Liver (tissue), 9 donors: Measurements from ENCODE around the gene PDE10A. TPM values are rescaled to one million over a fixed set of nuclear protein-coding genes. Genes with fewer than 3 reads are reported as not detected.

Experiments used
- DNase-seq: peaks from one replicate; pipeline ENCODE4 v3.0.0-alpha.2; 2017; ENCODE audit warnings: low spot score
- H3K27ac ChIP-seq, 2 donors: one replicate each; pipeline ENCODE4 v1.7.0; 2013; ENCODE audit warnings: inconsistent platforms in 2 of 2, low read length in 2 of 2, control low read depth in 1 of 2, low read depth in 1 of 2, mild to moderate bottlenecking in 1 of 2
- H3K27me3 ChIP-seq, 4 donors: one replicate each; pipeline versions ENCODE4 v1.6.1 to v1.7.0; 2013; ENCODE audit warnings: low read length in 3 of 4, inconsistent platforms in 1 of 4, mild to moderate bottlenecking in 1 of 4, moderate library complexity in 1 of 4; ENCODE audit not compliant: control insufficient read depth in 4 of 4, insufficient read depth in 4 of 4
- H3K36me3 ChIP-seq, 4 donors: one replicate each; pipeline versions ENCODE4 v1.6.1 to v1.7.0; 2013; ENCODE audit warnings: low read length in 3 of 4, mild to moderate bottlenecking in 3 of 4, low read depth in 1 of 4, moderate library complexity in 1 of 4; ENCODE audit not compliant: control insufficient read depth in 4 of 4, insufficient read depth in 3 of 4
- H3K4me1 ChIP-seq, 4 donors: one replicate each; pipeline versions ENCODE4 v1.6.1 to v1.7.0; 2013; ENCODE audit warnings: low read length in 3 of 4, mild to moderate bottlenecking in 3 of 4, moderate library complexity in 1 of 4; ENCODE audit not compliant: control insufficient read depth in 4 of 4, insufficient read depth in 4 of 4
- H3K4me3 ChIP-seq, 3 donors: one replicate each; pipeline versions ENCODE4 v1.6.1 to v1.7.0; 2013; ENCODE audit warnings: low read length in 3 of 3, control low read depth in 1 of 3, low read depth in 1 of 3, mild to moderate bottlenecking in 1 of 3
- H3K9ac ChIP-seq, 2 donors: one replicate each; pipeline ENCODE4 v1.7.0; 2013; ENCODE audit warnings: low read length in 2 of 2, mild to moderate bottlenecking in 2 of 2, moderate library complexity in 2 of 2, control low read depth in 1 of 2, low read depth in 1 of 2
- H3K9me3 ChIP-seq, 4 donors: one replicate each; pipeline versions ENCODE4 v1.6.1 to v1.7.0; 2013; ENCODE audit warnings: low read length in 3 of 4; ENCODE audit not compliant: control insufficient read depth in 4 of 4
- CTCF ChIP-seq: fragments of 150-350 bp; IDR thresholded peaks from 2 replicates; pipeline ENCODE4 v1.5.1; 2017; ENCODE audit warnings: improper control_type of control experiment, low read depth, low read length; ENCODE audit not compliant: missing input control
- HNF4A ChIP-seq, 2 donors: conservative IDR thresholded peaks; 2 replicates each; pipeline ENCODE4 v1.6.1; 2016; ENCODE audit warnings: antibody characterized with exemption in 2 of 2, mild to moderate bottlenecking in 2 of 2
- MAX ChIP-seq: IDR thresholded peaks from 2 replicates; pipeline ENCODE4 v1.6.1; 2016; ENCODE audit warnings: antibody characterized with exemption
- NR2F2 ChIP-seq: IDR thresholded peaks from 2 replicates; pipeline ENCODE4 v1.6.1; 2016; ENCODE audit warnings: antibody characterized with exemption
- RAD21 ChIP-seq, 2 donors: IDR thresholded peaks; 2 replicates each; pipeline ENCODE4 v1.6.1; 2016; ENCODE audit warnings: antibody characterized with exemption in 2 of 2, mild to moderate bottlenecking in 2 of 2
- REST ChIP-seq: IDR thresholded peaks from 2 replicates; pipeline ENCODE4 v1.6.1; 2016; ENCODE audit warnings: antibody characterized with exemption, mild to moderate bottlenecking
- SP1 ChIP-seq: IDR thresholded peaks from 2 replicates; pipeline ENCODE4 v1.6.1; 2018; ENCODE audit warnings: antibody characterized with exemption, mild to moderate bottlenecking
- ZBTB33 ChIP-seq: IDR thresholded peaks from 2 replicates; pipeline ENCODE4 v1.6.1; 2016; ENCODE audit warnings: antibody characterized with exemption
- WGBS: extraction: QIAGEN DNeasy Blood & Tissue Kit; methylation state at CpG from one replicate; pipeline ENCODE4 v1.1.7; 2013; 5-methylcytosine and 5-hydroxymethylcytosine counted together
- polyA plus RNA-seq, 2 donors: library from polyadenylated mRNA; stranded (reverse) in 1 of 2; unstranded in 1 of 2; fragments of 200-250 nt in 1 of 2; fragments of >200 nt in 1 of 2; fragmentation: Nextera tagmentation in 1 of 2; extraction: Ambion mirVana in 1 of 2; gene quantifications; one replicate each; pipeline versions ENCODE4 v1.2.1 to v1.2.3, GENCODE V29; 2013 to 2015
- total RNA-seq, 2 donors: library from RNA; depleted of rRNA; stranded (reverse); fragments of >200 nt; gene quantifications; one replicate each; pipeline ENCODE4 v1.2.3, GENCODE V29; 2014
- donor health status: healthy.
- donor health status: healthy.
- donor health status: healthy.
- donor health status: healthy.
- donor health status: healthy.

The PDE10A gene
- total and polyA plus RNA-seq, 4 donors, result 0.20 to 1.7 (median 0.47) TPM

GRCh38 chr6:165574220-165575157, 88.6 kb downstream of the PDE10A start (continued):
- no peak for TF ChIP-seq HNF4A (conservative IDR thresholded peaks at IDR 0.05)

- Histone ChIP-seq H3K27me3 (no peaks in the 10 kb centered on the region), H3K4me3 (no peak overlapping the region), H3K27ac (no peak overlapping the region), H3K4me1 (peaks cover 0 to 1% (median 0%) of the 10 kb centered on the region in 4 donors), H3K9ac (no peak overlapping the region), H3K9me3 (no peaks in the 10 kb centered on the region), H3K36me3 (no peaks in the 10 kb centered on the region)
- TF ChIP-seq MAX, result peak; percentile 13
- peak in 1 of 2 donors; percentile 7 for TF ChIP-seq RAD21 (IDR thresholded peaks at IDR 0.05)
- TF ChIP-seq NR2F2, result peak; percentile 53
- TF ChIP-seq REST, result no peak
- WGBS, result 40% methylated on average over 5 of the region's 5 CpGs
- no peak for DNase-seq
These were observed 89.4 kb downstream of the PDE10A start for GRCh38 chr6:165573671-165574070.

GRCh38 chr6:165571721-165572132, 91.3 kb downstream of the PDE10A start:
- Histone ChIP-seq H3K9ac (no peak overlapping the region), H3K27ac (no peak overlapping the region), H3K27me3 (no peaks in the 10 kb centered on the region), H3K4me3 (no peak overlapping the region), H3K9me3 (no peaks in the 10 kb centered on the region), H3K36me3 (no peaks in the 10 kb centered on the region), H3K4me1 (peaks cover 0 to 1% (median 0%) of the 10 kb centered on the region in 4 donors)
- WGBS, result 86% methylated on average over 3 of the region's 3 CpGs
- DNase-seq, result no peak
- no peak for TF ChIP-seq CTCF
- TF ChIP-seq ZBTB33, result no peak
- no peak for TF ChIP-seq SP1
